HAP-1 (cell line): Measurements from ENCODE around the gene PLB1.

Source experiments
- DNase-seq, 2 experiments: peaks; one replicate each; pipeline ENCODE4 v3.0.0-alpha.2; 2016 to 2020; ENCODE audit warnings: low spot score in 2 of 2
- H3K27me3 ChIP-seq: fragments of 250-450 bp; sonication (Bioruptor Pico); 2 replicates; pipeline ENCODE4 v1.5.1; 2020; ENCODE audit warnings: low read depth, mild to moderate bottlenecking, moderate library complexity
- H3K36me3 ChIP-seq: fragments of 250-450 bp; sonication (Bioruptor Pico); replicated peaks from 2 replicates; pipeline ENCODE4 v1.5.1; 2020; ENCODE audit warnings: mild to moderate bottlenecking
- H3K4me1 ChIP-seq: fragments of 250-450 bp; sonication (Bioruptor Pico); 2 replicates; pipeline ENCODE4 v1.5.1; 2020; ENCODE audit warnings: mild to moderate bottlenecking
- H3K4me3 ChIP-seq: fragments of 250-450 bp; sonication (Bioruptor Pico); 2 replicates; pipeline ENCODE4 v1.5.1; 2020; ENCODE audit warnings: mild to moderate bottlenecking, moderate library complexity
- H3K9me3 ChIP-seq: fragments of 250-450 bp; sonication (Bioruptor Pico); 2 replicates; pipeline ENCODE4 v1.5.1; 2020; ENCODE audit warnings: mild to moderate bottlenecking, moderate library complexity
- in situ Hi-C: fragments of 300-500 bp; cut with MboI; formaldehyde crosslinking; loops from 3 replicates; pipeline ENCODE4 v1.14.3; 2020; ENCODE audit warnings: low sequenced_read_pairs, inconsistent platforms, mixed read lengths

PLB1 gene

DNA sequence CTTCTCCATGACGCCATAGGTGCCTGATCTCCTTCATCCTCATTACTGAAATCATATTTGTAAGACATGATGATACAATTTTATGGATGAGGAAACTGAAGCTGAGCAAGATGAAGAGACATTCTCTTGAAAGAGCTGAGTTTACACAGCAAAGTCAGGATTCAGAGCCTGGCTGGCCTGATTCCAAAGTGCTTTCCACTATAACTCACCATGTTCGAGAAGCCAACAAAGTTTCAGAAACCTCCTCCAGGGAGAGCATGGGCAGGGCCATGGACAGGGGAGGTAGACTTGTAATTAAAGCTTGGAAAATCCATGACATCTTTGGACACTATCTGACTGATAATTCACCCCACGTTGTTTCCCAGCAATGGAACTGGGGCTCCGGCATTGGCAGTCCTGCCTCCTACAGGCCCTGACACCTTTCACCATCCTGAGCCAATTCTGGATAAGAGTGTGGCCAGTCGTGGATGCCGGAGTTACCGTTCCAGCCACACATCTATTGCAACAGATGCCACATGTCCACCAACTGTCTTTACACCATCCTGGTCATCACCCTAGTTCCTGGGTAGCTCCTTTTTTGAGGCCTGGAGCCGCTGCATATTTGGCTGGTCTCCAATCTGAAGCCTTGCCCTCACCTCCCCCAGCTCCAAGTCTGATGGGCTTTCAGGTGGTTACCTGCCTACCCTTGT lies 170.8 kb downstream of the PLB1 start:
- H3K27me3 ChIP-seq = no peaks in the 10 kb centered on the region
- no peak overlapping the region for H3K4me3 ChIP-seq
- DNase-seq = no peak
- no peaks in the 10 kb centered on the region for H3K36me3 ChIP-seq
- no peaks in the 10 kb centered on the region for H3K9me3 ChIP-seq
- in situ Hi-C loops = no loop called here
- H3K4me1 ChIP-seq = no peaks in the 10 kb centered on the region

DNA sequence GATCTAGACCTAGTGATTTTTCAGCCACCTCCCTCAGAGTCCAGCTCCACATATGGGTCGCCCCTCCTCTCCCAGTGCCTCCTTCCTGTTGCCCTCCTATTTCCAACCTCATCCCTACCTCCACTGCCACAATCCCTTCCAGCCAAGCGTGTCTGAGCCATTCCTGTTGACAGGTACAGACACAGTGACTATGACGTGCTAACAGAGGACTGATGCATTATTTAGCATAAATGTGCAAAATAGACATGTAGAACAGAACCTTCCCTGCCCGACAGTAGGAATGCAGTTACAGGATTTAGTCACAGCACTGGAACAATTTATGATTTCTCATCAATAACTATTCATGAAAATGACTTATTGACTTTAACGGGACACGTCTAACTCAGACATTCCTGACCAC lies 171.4 kb downstream of the PLB1 start:
- Histone ChIP-seq H3K9me3 (no peaks in the 10 kb centered on the region), H3K4me1 (no peaks in the 10 kb centered on the region), H3K36me3 (no peaks in the 10 kb centered on the region), H3K4me3 (no peak overlapping the region), H3K27me3 (no peaks in the 10 kb centered on the region)
- in situ Hi-C loops = no loop called here
- no peak for DNase-seq

DNA sequence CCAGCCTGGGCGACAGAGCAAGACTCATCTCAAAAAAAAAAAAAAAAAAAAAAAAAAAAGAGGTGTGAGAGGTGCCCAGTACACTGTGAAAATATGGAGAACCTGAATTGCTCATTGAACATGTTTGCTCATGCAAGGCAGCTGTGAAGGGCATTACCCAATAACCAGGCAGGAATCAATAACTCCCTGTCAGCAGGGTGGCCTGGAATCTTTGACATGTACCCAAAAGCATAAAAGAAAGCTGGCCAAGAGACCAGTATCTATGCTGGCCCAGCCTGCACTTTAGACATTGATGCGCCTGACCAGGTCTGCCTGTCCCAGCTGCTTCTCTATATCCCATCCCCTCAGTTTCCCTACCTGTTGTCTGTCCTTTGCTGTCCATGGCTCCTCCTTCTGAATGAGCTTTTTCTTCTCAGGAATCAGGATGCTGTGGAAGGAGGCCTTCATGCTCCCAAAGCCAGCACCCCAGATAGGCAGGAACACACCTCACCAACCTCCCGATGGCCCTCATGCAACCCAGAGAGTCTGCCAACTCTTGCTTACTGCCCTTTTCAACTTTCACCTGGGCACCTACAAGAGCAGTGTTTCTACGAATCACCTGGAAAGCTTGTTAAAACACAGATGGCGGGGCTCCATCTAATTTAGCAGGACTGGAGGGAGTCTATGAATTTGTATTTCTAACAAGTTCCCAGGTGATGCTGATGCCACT lies 172.4 kb downstream of the PLB1 start:
- DNase-seq = no peak
- in situ Hi-C loops = no loop called here
- Histone ChIP-seq H3K27me3 (no peaks in the 10 kb centered on the region), H3K9me3 (no peaks in the 10 kb centered on the region), H3K4me1 (no peaks in the 10 kb centered on the region), H3K4me3 (no peak overlapping the region), H3K36me3 (no peaks in the 10 kb centered on the region)

DNA sequence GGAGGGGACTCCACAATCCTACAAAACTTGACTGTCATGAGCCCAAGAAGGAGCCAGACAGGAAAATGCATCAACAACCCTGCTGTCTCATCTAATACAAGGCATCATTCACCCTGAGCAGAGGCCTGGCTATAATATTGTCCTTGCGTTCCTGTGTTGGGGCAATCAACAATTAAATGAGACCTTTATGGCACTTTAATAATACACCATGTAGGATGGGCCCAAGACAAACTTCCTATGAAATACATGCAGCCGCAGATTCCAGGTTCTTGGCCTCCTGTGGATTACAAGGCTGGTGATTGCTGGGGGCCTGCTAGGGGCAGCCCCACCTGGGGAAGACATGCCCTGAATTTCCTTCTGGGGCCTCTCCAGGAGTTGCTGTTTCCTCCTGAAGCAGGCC lies 173.0 kb downstream of the PLB1 start:
- Histone ChIP-seq H3K9me3 (no peaks in the 10 kb centered on the region), H3K27me3 (no peaks in the 10 kb centered on the region), H3K36me3 (no peaks in the 10 kb centered on the region), H3K4me1 (no peaks in the 10 kb centered on the region), H3K4me3 (no peak overlapping the region)
- in situ Hi-C loops = no loop called here
- DNase-seq = no peak

DNA sequence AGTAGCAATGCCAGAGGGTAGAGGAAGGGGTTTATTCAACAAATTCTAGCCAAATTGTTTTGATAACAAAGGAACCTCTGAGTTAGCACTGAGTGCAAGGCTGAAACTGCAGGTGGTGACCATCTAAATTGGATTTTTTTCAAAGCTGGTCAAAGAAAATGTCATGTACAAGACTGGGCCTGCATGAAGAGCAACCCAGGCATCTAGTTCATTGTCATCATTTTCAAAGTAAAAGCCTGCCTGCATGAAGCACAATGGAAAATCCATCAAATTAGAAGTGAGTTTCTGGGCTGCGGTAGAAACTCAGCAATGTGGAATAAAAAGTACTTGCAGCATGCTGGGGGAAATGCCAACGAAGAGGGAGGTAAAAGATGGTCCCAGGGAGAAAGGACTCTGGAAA lies 175.0 kb downstream of the PLB1 start:
- no peak overlapping the region for H3K4me3 ChIP-seq
- no peaks in the 10 kb centered on the region for H3K4me1 ChIP-seq
- no peaks in the 10 kb centered on the region for H3K36me3 ChIP-seq
- H3K27me3 ChIP-seq = no peaks in the 10 kb centered on the region
- no peaks in the 10 kb centered on the region for H3K9me3 ChIP-seq
- in situ Hi-C loops = no loop called here
- no peak for DNase-seq

DNA sequence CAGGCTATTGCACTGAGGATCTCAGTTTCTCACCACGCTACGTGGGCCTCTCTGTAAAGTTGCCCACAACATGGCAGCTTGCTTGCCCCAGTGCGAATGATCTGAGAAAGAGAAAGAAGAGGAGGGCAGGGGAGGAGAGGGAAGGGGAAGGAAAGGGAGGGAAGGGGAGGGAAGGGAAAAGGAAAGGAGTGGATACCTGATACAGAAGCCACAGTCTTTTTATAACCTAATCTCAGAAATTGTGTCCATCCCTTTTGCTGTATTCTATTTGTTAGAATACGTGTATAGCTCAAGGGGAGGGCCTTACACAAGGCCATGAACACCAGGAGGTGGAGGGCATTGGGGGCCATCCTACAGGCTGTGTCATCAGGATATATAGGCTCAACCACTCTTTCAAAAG lies 177.5 kb downstream of the PLB1 start:
- H3K36me3 ChIP-seq = no peaks in the 10 kb centered on the region
- no peak overlapping the region for H3K4me3 ChIP-seq
- no peaks in the 10 kb centered on the region for H3K27me3 ChIP-seq
- in situ Hi-C loops = no loop called here
- no peaks in the 10 kb centered on the region for H3K4me1 ChIP-seq
- no peak for DNase-seq
- H3K9me3 ChIP-seq = no peaks in the 10 kb centered on the region

DNA sequence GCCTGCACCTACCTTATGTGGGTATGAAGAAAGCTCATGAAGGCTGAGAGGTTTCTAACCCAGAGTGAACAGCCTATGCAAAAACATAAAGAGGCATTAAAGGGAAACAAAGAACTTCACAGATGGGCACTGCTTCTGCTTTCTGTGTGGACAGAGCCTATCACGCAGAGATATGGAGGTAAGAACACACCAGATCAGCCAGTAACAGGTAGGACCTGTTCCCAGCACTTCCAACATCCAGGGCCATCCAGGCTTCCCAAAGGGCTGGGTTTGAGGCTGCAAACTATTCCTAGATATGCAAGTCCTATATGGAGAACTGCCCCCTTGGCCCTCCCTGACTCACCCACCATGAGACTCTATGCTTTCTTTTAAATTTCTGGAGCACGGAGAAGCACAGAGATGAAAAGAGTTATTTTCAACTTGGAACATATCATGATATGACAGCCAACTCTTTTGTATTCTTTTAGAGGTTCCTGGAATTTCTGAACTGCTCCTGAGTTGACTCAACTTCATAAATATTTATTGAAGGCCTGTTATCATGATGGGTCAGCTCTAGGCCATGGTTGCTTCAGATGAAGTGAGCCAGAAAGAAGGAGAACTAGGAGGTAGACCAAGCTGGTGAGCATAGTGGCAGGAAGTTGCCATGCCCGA lies 178.3 kb downstream of the PLB1 start:
- Histone ChIP-seq H3K27me3 (no peaks in the 10 kb centered on the region), H3K36me3 (no peaks in the 10 kb centered on the region), H3K4me3 (no peak overlapping the region), H3K9me3 (no peaks in the 10 kb centered on the region), H3K4me1 (no peaks in the 10 kb centered on the region)
- DNase-seq = no peak
- in situ Hi-C loops = no loop called here

DNA sequence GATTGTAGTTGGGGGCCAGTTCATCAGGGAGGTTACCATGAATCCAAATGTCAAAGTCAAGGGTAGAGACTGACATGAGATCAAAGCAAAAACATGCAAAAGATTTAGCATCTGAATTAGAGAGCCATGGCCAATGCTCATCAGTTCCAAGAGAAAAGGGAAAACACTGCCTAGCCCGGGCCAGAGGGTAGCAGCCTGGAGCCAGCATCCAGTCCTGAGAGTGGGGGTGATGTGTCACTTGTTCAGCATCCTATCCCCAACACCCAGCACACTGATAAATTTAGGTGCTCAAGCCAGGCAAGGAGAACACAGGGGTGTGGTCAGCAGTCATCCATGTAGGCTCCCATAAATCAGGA lies 178.8 kb downstream of the PLB1 start:
- Histone ChIP-seq H3K36me3 (no peaks in the 10 kb centered on the region), H3K4me1 (no peaks in the 10 kb centered on the region), H3K27me3 (no peaks in the 10 kb centered on the region), H3K9me3 (no peaks in the 10 kb centered on the region), H3K4me3 (no peak overlapping the region)
- DNase-seq = no peak
- in situ Hi-C loops = no loop called here

DNA sequence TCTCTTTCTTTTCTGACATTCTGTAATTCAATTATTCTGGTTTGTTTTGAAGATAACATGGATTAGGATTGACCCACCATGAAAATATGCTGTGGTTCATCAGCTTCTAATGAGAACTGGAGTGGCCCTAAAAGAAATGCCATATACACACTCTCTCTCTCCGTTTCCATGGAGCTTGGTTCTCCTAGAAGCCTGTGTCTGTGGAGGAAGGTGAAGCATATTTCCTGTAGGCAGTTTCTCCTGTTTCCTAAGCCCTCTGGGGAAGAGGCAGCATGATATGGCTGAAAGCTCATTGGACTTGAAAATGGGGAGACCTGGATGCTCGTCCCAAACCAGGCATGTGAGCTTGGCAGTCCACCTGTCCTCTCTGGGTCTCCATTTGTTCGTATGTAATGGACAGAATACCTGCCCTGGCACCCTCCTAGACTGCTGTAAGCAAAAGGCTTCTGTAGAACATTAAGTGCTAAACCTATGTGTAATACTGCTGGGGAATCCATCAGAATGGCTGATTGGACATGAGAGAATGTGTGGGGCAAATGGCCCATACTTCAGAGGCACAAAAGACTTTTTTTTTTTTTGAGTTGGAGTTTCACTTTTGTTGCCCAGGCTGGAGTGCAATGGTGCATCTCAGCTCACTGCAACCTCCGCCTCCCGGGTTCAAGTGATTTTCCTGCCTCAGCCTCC lies 180.4 kb downstream of the PLB1 start:
- in situ Hi-C loops = no loop called here
- no peaks in the 10 kb centered on the region for H3K9me3 ChIP-seq
- no peak overlapping the region for H3K4me3 ChIP-seq
- no peaks in the 10 kb centered on the region for H3K4me1 ChIP-seq
- no peaks in the 10 kb centered on the region for H3K27me3 ChIP-seq
- DNase-seq = no peak
- no peaks in the 10 kb centered on the region for H3K36me3 ChIP-seq

DNA sequence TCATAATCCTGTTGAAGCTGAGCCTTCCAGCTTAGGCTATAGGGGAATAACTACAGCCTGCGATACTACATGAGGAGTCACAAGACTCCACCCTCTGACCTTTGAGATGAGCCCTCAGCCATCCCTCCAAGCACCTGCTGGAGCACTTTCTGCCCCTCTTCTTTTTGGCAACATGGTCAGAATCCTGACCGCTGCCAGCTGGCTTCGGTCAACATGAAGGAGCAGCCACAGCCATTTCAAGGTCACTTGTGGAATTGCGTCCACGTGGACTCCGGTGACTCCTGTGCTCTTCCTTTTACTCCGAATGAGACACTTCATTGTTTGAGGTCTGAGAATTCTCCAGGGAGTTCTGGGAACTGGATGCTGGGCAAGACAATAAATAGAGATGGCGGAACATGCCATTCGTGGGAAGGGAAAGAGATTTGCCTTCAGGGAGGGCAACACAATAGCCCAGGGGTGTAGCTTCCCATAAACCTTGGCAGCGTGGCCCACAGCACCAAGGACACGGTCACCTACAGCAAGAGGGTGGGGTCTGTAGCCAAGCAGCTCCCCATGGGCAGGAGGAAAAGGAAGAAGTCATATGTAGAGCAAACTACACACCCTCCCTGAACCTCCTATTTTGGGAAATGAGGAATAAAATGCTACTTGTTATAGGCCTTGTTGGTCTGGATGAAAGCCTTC lies 182.5 kb downstream of the PLB1 start:
- in situ Hi-C loops = no loop called here
- H3K27me3 ChIP-seq = no peaks in the 10 kb centered on the region

DNA sequence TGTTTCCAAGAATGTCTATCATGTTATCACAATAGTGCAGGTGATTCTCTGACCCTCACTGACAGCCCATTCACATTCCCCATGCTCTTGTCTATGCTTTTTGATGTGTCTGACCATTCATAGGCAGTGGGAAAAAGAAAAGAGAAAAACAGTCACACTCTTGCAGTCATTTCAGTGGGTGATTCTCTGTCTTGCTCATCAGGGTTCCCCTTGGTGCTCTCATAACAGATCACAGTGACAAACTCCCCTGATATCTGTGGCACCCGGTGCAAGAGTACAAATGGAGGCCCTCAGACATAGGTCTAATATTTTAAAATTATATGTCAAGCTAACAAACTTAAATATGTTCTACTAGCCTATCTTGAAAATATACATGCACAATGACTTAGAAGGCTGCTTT lies 183.1 kb downstream of the PLB1 start:
- no peak for DNase-seq
- no peaks in the 10 kb centered on the region for H3K36me3 ChIP-seq
- no peak overlapping the region for H3K4me3 ChIP-seq
- in situ Hi-C loops = no loop called here
- no peaks in the 10 kb centered on the region for H3K4me1 ChIP-seq
- no peaks in the 10 kb centered on the region for H3K9me3 ChIP-seq
- no peaks in the 10 kb centered on the region for H3K27me3 ChIP-seq

More for the DNA sequence above, 182.5 kb downstream of the PLB1 start:
- Histone ChIP-seq H3K9me3 (no peaks in the 10 kb centered on the region), H3K4me1 (no peaks in the 10 kb centered on the region), H3K4me3 (no peak overlapping the region), H3K36me3 (no peaks in the 10 kb centered on the region)
- no peak for DNase-seq

DNA sequence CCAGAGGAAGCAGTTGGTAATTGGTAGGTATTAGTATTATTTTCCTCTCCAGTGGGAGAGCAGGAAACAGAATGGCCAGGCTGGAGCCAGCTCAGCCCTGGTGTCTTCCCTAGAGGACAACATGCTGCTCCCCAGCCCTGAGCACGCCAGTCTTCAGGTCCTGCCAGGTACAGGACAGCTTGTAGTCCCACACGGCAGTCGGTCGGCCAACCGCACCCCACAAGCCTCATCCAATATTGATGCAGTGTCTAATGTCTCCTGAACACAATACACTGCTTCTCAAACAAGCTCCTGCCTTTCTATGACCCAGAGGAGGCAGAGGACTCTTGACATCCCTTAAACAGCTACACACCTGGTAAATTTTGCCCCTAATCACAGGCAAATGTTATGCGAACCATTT lies 184.8 kb downstream of the PLB1 start:
- Histone ChIP-seq H3K4me1 (no peaks in the 10 kb centered on the region), H3K27me3 (no peaks in the 10 kb centered on the region), H3K4me3 (no peak overlapping the region), H3K9me3 (no peaks in the 10 kb centered on the region), H3K36me3 (no peaks in the 10 kb centered on the region)
- DNase-seq = no peak
- in situ Hi-C loops = no loop called here

DNA sequence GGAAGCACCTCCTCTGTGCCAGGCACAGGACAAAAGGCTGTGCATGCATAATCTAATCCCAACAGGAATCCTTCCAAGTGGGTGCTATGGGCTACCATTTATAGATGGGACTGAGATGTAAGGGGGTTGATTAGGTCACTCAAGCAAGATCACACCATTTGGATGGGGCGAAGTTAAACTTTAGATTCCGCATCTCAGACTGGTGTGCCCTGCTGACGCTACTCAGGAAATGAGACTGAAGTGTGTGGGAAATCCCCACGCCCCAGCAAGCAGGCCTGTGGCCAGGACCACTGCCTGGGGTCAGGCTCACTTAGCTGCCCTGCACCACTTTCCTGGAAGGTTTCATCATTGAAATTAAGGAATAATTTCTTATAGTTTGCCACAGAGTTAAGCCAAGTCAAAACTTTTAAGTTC lies 185.3 kb downstream of the PLB1 start:
- Histone ChIP-seq H3K9me3 (no peaks in the 10 kb centered on the region), H3K4me1 (no peaks in the 10 kb centered on the region), H3K27me3 (no peaks in the 10 kb centered on the region), H3K36me3 (no peaks in the 10 kb centered on the region), H3K4me3 (no peak overlapping the region)
- no peak for DNase-seq
- in situ Hi-C loops = no loop called here
